ENCODE data around the gene LY9. TPM values are rescaled to one million over a fixed set of nuclear protein-coding genes. Genes with fewer than 3 reads are reported as not detected.
A peak's percentile ranks its signal among the peaks of the same experiment; 100 is the strongest.

LY9 gene
- total RNA-seq, 2 experiments from 2014 or later, result 1.3 to 8.0 TPM

DNA sequence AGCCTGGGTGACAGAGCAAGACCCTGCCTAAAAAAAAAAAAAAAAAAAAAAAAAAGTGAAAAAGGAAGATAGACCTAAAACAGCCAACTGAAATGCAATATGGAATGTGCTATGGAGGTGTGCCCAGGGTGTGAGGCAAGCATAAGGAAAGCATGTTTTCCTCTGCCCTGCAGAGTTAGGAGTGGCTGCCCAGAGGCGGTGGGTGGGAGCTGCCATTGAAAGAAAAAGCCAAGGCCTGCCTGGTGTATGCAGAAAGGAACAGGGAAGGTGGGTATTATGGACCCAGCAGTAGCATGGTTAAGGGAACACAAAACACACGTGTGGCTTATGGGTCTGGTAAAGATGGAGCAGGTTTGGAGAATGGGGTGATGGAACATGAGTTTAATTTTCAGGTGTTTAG, 57.8 kb downstream of the LY9 start:
- Mint-ChIP-seq H3K4me3 (no peak overlapping the region), H3K36me3 (peaks cover 40% of the 10 kb centered on the region), H3K4me1 (peaks cover 34% of the 10 kb centered on the region), H3K9me3 (ENCODE audit: low read depth) (peaks cover 6% of the 10 kb centered on the region), H3K27ac (peak overlapping the region; percentile 44), H3K27me3 (no peaks in the 10 kb centered on the region)
- ATAC-seq (no peak), DNase-seq (peak; percentile 37)
- CTCF ChIA-PET, result interaction anchor here (0.6 to 6.2 kb wide), 10 partner anchors 9 to 207 kb away, joined by 3 to 38 read pairs (median 6); partner anchors contain the start of genes CD244, ITLN2 and SLAMF1

DNA sequence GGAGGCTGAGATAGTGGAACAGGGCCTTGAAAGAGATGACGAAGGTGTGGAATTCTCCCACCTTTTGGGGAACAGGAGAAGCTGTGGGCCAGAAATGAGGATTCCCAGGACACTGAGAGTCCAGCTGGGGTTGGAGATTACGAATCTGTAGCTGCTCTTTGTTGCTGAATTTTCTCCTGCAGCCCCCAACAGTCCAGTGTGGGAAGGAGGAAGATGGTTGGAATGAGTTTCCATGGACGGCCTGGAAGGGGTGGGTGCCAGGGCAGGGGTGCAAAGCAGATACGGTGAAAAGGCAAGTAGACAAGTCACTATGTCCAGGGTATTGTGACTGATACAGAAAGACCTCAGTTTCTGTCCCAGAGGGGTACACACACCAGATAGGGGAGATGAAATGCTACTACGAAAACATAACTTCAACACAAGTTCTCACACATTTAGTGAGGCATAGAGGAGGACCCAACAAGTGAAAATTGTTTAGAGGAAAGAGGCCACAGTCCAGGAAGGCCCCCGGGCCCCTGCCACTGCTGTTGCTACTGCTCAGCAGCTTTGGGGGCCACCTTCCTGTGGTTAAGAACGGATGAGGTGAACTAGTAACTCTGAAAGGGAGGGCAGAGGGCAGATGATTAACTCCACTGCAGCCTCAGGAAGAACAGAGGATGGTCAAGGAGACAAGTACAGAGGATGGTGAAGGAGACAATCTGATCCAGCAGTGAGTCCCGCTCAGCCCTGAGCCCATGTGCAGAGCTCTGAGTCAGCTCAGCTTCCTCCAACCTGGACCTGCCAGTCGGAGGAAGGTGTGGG, 59.4 kb downstream of the LY9 start:
- ATAC-seq, result peak; percentile 83
- H3K4me1 Mint-ChIP-seq, result peaks cover 38% of the 10 kb centered on the region

DNA sequence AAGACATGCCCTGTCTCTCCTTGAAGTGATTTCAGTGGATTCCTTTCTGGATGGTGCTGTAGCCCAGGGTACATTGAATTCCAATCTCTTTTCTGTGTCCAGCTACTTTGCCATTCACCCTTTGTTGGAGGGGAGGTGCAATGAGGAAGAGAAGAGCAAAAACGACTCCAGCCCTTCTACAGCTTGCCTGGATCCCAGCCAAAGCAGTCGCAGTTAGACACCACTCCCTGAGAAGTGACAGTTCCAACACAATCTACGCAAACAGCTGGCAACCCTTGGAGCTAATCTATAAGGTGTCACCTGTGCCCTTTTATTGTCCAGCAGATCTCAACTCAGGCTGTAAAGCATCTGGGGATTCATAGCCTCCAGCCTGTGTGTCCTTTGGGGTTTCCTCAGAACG, 62.1 kb downstream of the LY9 start:
- Mint-ChIP-seq H3K27me3 (no peaks in the 10 kb centered on the region), H3K9me3 (ENCODE audit: low read depth) (peaks cover 4% of the 10 kb centered on the region), H3K4me1 (peaks cover 50% of the 10 kb centered on the region), H3K27ac (no peak overlapping the region), H3K36me3 (peaks cover 22% of the 10 kb centered on the region), H3K4me3 (no peak overlapping the region)
- CTCF ChIA-PET, result interaction anchor here (0.6 to 6.2 kb wide), 5 partner anchors 20 to 135 kb away, joined by 3 to 38 read pairs (median 4); partner anchors contain the start of gene ITLN2
- peak; percentile 37 for DNase-seq
- ATAC-seq, result no peak

More for the DNA sequence above, 59.4 kb downstream of the LY9 start:
- CTCF ChIA-PET, result interaction anchor here (1.0 to 6.2 kb wide), 13 partner anchors 9 to 131 kb away, joined by 3 to 38 read pairs (median 9); partner anchors contain the start of gene ITLN2
- H3K4me3 Mint-ChIP-seq, result no peak overlapping the region
- peak; percentile 85 for DNase-seq
- H3K27me3 Mint-ChIP-seq, result no peaks in the 10 kb centered on the region
- H3K36me3 Mint-ChIP-seq, result peaks cover 35% of the 10 kb centered on the region
- no peak overlapping the region for H3K27ac Mint-ChIP-seq
- peaks cover 6% of the 10 kb centered on the region for H3K9me3 Mint-ChIP-seq (ENCODE audit: low read depth)

DNA sequence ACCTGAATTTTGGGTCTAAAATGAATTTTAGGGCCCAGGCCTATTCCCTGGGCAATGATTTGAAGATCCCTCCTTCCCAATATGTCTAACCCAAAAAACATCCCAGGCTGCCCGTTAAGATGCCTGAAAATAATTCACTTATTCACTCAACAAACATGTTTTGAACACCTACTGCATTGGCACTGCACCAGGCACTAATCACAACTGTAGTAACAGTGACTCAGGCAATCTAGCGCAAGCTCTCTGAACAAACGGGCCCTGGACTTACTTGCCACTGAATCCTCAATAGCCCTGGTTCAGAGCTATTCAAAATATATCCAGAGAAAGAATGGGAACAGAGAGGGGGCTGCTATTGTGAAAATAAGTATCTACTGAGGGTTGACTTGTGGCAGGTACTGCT, 62.5 kb downstream of the LY9 start:
- Mint-ChIP-seq H3K4me3 (peak overlapping the region; percentile 14), H3K4me1 (peaks cover 50% of the 10 kb centered on the region), H3K9me3 (ENCODE audit: low read depth) (no peaks in the 10 kb centered on the region), H3K36me3 (peaks cover 18% of the 10 kb centered on the region), H3K27ac (no peak overlapping the region), H3K27me3 (no peaks in the 10 kb centered on the region)
- DNase-seq (no peak), ATAC-seq (no peak)
- CTCF ChIA-PET, result interaction anchor here (1.1 to 6.2 kb wide), 4 partner anchors 21 to 96 kb away, joined by 4 to 38 read pairs (median 4); partner anchors contain the start of gene ITLN2

DNA sequence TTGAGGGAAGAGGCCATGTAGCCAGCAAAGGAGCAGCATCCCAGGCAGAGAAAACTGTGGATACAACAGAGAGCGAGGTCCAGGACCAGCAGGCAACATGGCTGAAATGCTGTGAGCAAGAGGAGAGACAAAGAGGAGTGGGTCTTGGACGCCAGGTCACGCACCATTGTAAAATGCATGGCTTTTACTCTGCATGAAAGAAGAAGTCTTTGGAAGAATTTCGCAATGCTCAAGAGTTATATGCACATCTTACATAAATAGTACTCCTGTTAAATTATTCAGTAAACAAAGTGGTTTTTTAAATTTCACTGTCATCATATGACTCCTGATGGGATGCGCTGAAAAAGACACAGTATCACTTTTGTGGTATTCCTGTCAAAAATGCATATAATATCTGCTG, 63.2 kb downstream of the LY9 start:
- H3K27ac Mint-ChIP-seq, result peak overlapping the region; percentile 47
- no peak for ATAC-seq
- CTCF ChIA-PET, result interaction anchor here (1.1 to 6.2 kb wide), 4 partner anchors 21 to 95 kb away, joined by 4 to 38 read pairs (median 4); partner anchors contain the start of gene ITLN2
- peaks cover 12% of the 10 kb centered on the region for H3K36me3 Mint-ChIP-seq
- H3K9me3 Mint-ChIP-seq (ENCODE audit: low read depth), result no peaks in the 10 kb centered on the region
- peak overlapping the region; percentile 14 for H3K4me3 Mint-ChIP-seq
- no peaks in the 10 kb centered on the region for H3K27me3 Mint-ChIP-seq
- no peak for DNase-seq
- H3K4me1 Mint-ChIP-seq, result peaks cover 52% of the 10 kb centered on the region

DNA sequence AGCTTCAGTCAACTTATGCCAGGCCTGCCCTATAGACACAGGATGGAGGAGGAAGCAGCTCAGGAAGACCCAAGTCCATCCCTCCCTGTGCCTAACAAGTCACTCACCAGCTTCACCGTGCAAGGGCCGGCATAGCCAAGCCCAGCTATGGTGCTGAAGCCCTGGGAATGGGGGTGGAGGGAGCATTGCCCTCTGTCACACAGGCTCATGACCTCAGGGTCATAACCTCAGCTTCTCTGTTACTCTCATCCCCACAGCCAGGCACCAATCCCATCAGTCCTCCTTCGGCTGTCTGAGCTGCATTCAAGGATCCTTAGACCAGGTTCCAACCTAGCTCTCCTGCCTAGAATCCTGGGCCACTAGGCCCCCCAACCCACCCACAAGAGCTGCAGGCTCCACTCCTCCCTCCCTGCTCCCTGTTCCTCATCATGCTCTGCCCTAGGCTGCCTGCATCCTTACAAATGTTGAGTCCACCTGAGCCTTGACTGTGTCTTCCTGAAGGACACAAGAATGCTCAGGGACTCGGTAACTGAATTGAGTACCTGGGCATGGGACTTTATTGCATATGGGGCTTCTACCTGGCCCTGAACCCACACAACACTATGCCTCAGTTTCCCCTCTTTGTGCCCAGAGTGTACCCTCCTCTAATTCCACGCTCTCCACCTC, 65.0 kb downstream of the LY9 start:
- Mint-ChIP-seq H3K27me3 (no peaks in the 10 kb centered on the region), H3K9me3 (ENCODE audit: low read depth) (no peaks in the 10 kb centered on the region), H3K27ac (peak overlapping the region; percentile 85), H3K4me3 (peak overlapping the region; percentile 89), H3K4me1 (peaks cover 53% of the 10 kb centered on the region), H3K36me3 (peaks cover 11% of the 10 kb centered on the region)
- no peak for DNase-seq
- no peak for ATAC-seq
- CTCF ChIA-PET, result interaction anchor here (0.6 to 7.0 kb wide), 5 partner anchors 16 to 92 kb away, joined by 3 to 85 read pairs (median 10); partner anchors contain the start of gene ITLN2

DNA sequence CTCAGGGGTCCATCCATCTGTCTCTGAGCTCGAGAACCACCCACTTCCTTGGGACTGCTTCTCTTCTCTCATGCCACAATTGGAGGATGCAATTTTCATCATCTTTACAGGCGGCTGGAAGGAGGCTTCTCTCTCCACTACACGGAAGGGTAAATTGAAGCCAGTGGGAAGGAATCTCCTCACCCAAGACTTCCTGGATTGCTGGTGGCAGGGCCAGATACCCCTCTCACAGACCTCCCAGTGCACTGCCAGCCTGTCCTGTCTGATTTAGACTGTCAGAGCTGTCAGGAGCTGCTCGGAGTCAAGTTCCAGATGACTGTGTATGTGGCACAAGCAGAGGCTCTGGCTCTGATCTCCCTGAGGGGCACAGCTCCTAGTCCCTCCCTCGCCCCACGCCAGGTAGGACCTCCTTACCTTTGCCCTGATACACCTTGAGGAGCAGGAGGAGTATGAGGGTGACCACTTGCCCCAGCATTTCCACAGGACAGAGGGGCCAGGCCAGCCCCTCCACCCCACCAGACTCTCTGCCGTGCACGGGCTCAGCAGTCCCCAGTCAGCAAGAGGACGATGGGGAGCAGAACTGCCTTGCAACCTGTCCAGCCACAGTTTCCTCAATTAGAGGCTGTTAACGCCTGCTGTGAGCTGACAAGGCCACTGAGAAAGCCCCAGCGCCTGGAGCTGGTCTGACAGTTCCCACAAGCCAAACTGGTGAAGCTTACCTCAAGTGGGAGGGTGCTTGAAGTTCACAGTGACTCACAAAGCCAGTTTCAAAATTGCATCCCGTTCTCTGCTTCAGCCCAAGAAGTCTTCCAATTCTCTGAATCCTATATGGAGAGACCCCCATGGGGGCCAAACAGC, 66.5 kb downstream of the LY9 start, which contains the start of gene CD244:
Gene CD244 (minus strand): TSS at position 685 of the 858 bp plus-strand sequence. CDS start 210 bp downstream, at position 475.
- peak; percentile 95 for DNase-seq
- H3K27me3 Mint-ChIP-seq, result no peaks in the 10 kb centered on the region
- H3K9me3 Mint-ChIP-seq (ENCODE audit: low read depth), result no peaks in the 10 kb centered on the region
- CTCF ChIA-PET, result interaction anchor here (0.9 to 7.0 kb wide), 17 partner anchors 9 to 197 kb away, joined by 3 to 85 read pairs (median 5); partner anchors contain the start of genes ITLN1 and ITLN2
- H3K4me1 Mint-ChIP-seq, result peaks cover 53% of the 10 kb centered on the region
- H3K4me3 Mint-ChIP-seq, result peak within 1 kb of the TSS; percentile 89
- peak; percentile 92 for ATAC-seq
- H3K27ac Mint-ChIP-seq, result peak within 1 kb of the TSS; percentile 90
- H3K36me3 Mint-ChIP-seq, result peaks cover 11% of the 10 kb centered on the region

DNA sequence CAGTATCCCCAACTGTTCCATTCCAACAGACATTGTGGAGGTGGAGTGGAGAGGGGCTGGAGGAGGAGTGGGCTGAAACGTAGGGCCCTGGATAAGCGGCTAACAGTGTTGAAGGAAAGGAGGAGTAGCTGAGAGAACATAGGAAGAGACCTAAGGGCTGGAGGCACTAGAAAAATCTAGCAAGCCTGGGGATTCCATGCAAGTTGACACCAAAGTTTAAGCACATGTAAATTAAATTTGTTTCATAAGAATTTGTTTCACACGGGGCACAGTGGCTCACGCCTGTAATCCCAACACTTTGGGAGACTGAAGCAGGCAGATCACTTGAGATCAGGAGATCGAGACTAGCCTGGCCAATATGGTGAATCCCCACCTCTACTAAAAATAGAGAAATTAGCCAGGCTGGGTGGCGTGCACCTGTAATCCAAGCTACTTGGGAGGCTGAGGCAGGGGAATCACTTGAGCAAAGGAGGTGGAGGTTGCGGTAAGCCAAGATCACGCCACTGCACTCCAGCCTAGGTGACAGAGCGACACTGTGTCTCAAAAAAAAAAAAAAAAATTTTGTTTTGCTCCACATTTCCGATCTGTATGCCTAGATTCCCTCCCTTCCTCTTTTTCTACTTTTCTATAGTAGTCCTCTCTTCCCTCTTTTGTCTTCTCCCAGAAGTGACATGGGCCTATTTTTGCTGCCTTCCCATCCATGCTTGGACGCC, 67.2 kb downstream of the LY9 start:
- no peak for ATAC-seq
- Mint-ChIP-seq H3K4me3 (peak overlapping the region; percentile 89), H3K27ac (peak overlapping the region; percentile 90), H3K27me3 (no peaks in the 10 kb centered on the region), H3K4me1 (peaks cover 50% of the 10 kb centered on the region), H3K9me3 (ENCODE audit: low read depth) (no peaks in the 10 kb centered on the region), H3K36me3 (peaks cover 8% of the 10 kb centered on the region)
- CTCF ChIA-PET, result interaction anchor here (0.9 to 7.0 kb wide), 16 partner anchors 10 to 198 kb away, joined by 3 to 85 read pairs (median 5); partner anchors contain the start of genes ITLN1 and ITLN2
- DNase-seq, result no peak

DNA sequence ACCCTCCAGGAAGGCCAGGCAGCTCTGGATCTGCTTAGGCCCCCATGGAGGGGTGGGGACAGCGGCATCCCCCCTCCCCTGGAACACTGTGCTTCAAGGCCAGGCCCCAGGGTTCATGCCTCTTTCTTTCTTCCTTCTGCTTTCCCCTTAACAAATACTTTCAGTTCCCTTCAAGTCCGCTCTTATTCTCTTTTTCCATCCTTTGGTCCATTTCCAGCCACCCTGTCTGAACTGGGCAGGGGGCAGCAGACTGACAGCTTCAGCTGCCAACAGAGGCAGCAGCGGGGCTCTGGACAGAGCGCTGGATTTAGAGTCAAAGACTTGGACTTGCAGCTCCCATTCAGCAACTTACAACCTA, 67.8 kb downstream of the LY9 start:
- no peaks in the 10 kb centered on the region for H3K9me3 Mint-ChIP-seq (ENCODE audit: low read depth)
- peaks cover 46% of the 10 kb centered on the region for H3K4me1 Mint-ChIP-seq
- no peak for ATAC-seq
- no peak overlapping the region for H3K4me3 Mint-ChIP-seq
- H3K27ac Mint-ChIP-seq, result no peak overlapping the region
- no peak for DNase-seq
- H3K27me3 Mint-ChIP-seq, result no peaks in the 10 kb centered on the region
- CTCF ChIA-PET, result interaction anchor here (1.1 to 7.0 kb wide), 7 partner anchors 8 to 139 kb away, joined by 3 to 85 read pairs (median 12); partner anchors contain the start of gene ITLN2
- H3K36me3 Mint-ChIP-seq, result peaks cover 4% of the 10 kb centered on the region

DNA sequence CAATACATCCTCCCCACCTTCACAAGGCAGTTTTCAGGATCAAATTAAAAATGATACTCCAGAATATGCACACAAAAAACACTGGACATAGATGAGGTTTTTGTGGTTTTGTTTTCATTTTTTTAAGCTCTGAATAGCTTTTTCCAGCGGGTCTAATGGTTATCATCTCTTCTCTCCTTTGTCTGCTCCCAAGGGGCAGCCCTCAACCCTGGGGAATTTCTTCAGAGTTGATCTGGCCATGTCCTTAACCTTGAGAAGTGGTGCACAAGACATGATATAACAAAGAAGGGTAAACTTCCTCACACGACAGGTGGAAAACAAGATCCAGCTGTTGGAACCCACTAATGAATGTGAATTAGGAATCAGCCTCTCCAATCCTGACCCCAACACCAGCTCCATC, 68.2 kb downstream of the LY9 start:
- ATAC-seq (no peak), DNase-seq (no peak)
- no peak overlapping the region for H3K4me3 Mint-ChIP-seq
- H3K36me3 Mint-ChIP-seq, result peaks cover under 1% of the 10 kb centered on the region
- CTCF ChIA-PET, result interaction anchor here (1.4 to 7.0 kb wide), 7 partner anchors 9 to 139 kb away, joined by 3 to 85 read pairs (median 12); partner anchors contain the start of gene ITLN2
- H3K9me3 Mint-ChIP-seq (ENCODE audit: low read depth), result no peaks in the 10 kb centered on the region
- H3K4me1 Mint-ChIP-seq, result peaks cover 42% of the 10 kb centered on the region
- H3K27me3 Mint-ChIP-seq, result no peaks in the 10 kb centered on the region
- no peak overlapping the region for H3K27ac Mint-ChIP-seq

DNA sequence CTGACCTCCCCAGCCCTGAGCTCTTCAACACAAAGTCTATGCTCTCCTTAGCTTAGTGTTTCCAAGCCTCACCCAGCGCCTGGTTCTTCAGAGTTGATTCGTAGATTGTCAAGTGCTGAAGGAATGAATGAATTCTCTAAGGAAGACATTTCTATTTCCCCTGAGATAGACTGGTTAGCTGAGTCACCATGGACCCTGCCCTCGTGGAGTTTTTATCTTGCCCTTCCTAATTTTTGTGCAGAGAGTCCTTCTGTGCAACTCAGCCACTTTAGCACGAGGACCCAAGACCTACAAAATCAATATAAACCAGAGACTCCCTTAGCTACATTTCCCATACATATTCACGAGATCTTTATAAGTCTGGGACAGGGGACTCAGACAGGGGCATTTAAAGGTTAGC, 69.4 kb downstream of the LY9 start:
- no peak overlapping the region for H3K27ac Mint-ChIP-seq
- no peak for DNase-seq
- peaks cover 37% of the 10 kb centered on the region for H3K4me1 Mint-ChIP-seq
- no peaks in the 10 kb centered on the region for H3K27me3 Mint-ChIP-seq
- no peaks in the 10 kb centered on the region for H3K36me3 Mint-ChIP-seq
- no peak overlapping the region for H3K4me3 Mint-ChIP-seq
- no peak for ATAC-seq
- CTCF ChIA-PET, result interaction anchor here (0.6 to 7.0 kb wide), 8 partner anchors 9 to 818 kb away, joined by 3 to 56 read pairs (median 8); partner anchors contain the start of genes ITLN1 and ITLN2
- H3K9me3 Mint-ChIP-seq (ENCODE audit: low read depth), result no peaks in the 10 kb centered on the region
